ENCODE measurements around the gene PACRG. TPM values are rescaled to one million over a fixed set of nuclear protein-coding genes. Genes with fewer than 3 reads are reported as not detected.

The PACRG gene
- total and polyA plus RNA-seq, 10 of the 15 experiments (the other 5 are each of a cell fraction or from before 2014, with no cell fraction given), result not detected

- no peak for TF ChIP-seq EGR1 (IDR thresholded peaks at IDR 0.05; ENCODE audit: borderline replicate concordance in 1 of 2, low read depth in 2 of 2, low read length in 2 of 2)
- TF ChIP-seq NBN (IDR thresholded peaks at IDR 0.05), result no peak
- no peak for TF ChIP-seq MLLT1 (IDR thresholded peaks at IDR 0.05)
- TF ChIP-seq KAT2A (conservative IDR thresholded peaks at IDR 0.05; ENCODE audit: control insufficient read depth, low read depth, low read length), result no peak
- no peak for TF ChIP-seq TARDBP (IDR thresholded peaks at IDR 0.05; ENCODE audit: borderline replicate concordance)
- no peak overlapping the region for H3K4me3 ChIP-seq
- ChIA-PET POLR2A (no interaction called here), CTCF (no interaction called here), SMC1A (ENCODE audit: uncharacterized antibody, unreplicated experiment) (no interaction called here), RAD21 (ENCODE audit: unreplicated experiment) (no interaction called here)
- H3K27ac ChIP-seq (ENCODE audit: control insufficient read depth, insufficient read depth), result no peak overlapping the region
- no peaks in the 10 kb centered on the region for H3K4me1 ChIP-seq (ENCODE audit: control insufficient read depth, insufficient read depth, low read length)
- H3K79me2 ChIP-seq (ENCODE audit: control insufficient read depth, insufficient read depth, low read length), result no peaks in the 10 kb centered on the region
- no peaks in the 10 kb centered on the region for H4K20me1 ChIP-seq (ENCODE audit: control insufficient read depth, insufficient read depth)
- H3K4me2 ChIP-seq (ENCODE audit: control insufficient read depth, insufficient read depth), result no peak overlapping the region
- H3K36me3 ChIP-seq (ENCODE audit: control insufficient read depth in 2 of 2, insufficient read depth in 2 of 2, low read length in 1 of 2), result no peaks in the 10 kb centered on the region
- no peak overlapping the region for H2AFZ ChIP-seq (ENCODE audit: control insufficient read depth, low read depth, low read length)
- no peak for FAIRE-seq
- DNase-seq (ENCODE audit: low read depth, low spot score), result no peak
- ATAC-seq, result no peak
- BruUV-seq (replicated peaks), result no TSS peak
- intact Hi-C loops (cut with micrococcal nuclease; ENCODE audit: unreplicated experiment), result no loop called here
- in situ Hi-C loops (cut with MboI), result no loop called here
- no peaks in the 10 kb centered on the region for H3K9me3 ChIP-seq (replicated peaks; ENCODE audit: control insufficient read depth, insufficient read depth, low read length)
- WGBS (ENCODE audit: insufficient coverage, insufficient replicate concordance, low lambda C conversion rate, missing lambda C conversion rate), result 29% methylated on average over 3 of the region's 3 CpGs
- H3K27me3 ChIP-seq (replicated peaks in 1 of 2; ENCODE audit: control insufficient read depth in 2 of 2, insufficient read depth in 2 of 2, low read length in 1 of 2), result no peaks in the 10 kb centered on the region
- H3K9ac ChIP-seq (ENCODE audit: control insufficient read depth, insufficient read depth, low read length), result no peak overlapping the region
Measured at GRCh38 chr6:162862462-162862861, 134.7 kb downstream of the PACRG start.

GRCh38 chr6:162862941-162863340 lies 135.2 kb downstream of the PACRG start:
- H3K4me2 ChIP-seq (ENCODE audit: control insufficient read depth, insufficient read depth), result no peak overlapping the region
- H3K27me3 ChIP-seq (replicated peaks in 1 of 2; ENCODE audit: control insufficient read depth in 2 of 2, insufficient read depth in 2 of 2, low read length in 1 of 2), result no peaks in the 10 kb centered on the region
- WGBS (ENCODE audit: insufficient coverage, insufficient replicate concordance, low lambda C conversion rate, missing lambda C conversion rate), result 28% methylated on average over 5 of the region's 5 CpGs
- no peak overlapping the region for H2AFZ ChIP-seq (ENCODE audit: control insufficient read depth, low read depth, low read length)
- no peaks in the 10 kb centered on the region for H3K36me3 ChIP-seq (ENCODE audit: control insufficient read depth in 2 of 2, insufficient read depth in 2 of 2, low read length in 1 of 2)
- no peaks in the 10 kb centered on the region for H4K20me1 ChIP-seq (ENCODE audit: control insufficient read depth, insufficient read depth)
- H3K79me2 ChIP-seq (ENCODE audit: control insufficient read depth, insufficient read depth, low read length), result no peaks in the 10 kb centered on the region
- H3K27ac ChIP-seq (ENCODE audit: control insufficient read depth, insufficient read depth), result no peak overlapping the region
- no peak for DNase-seq (ENCODE audit: low read depth, low spot score)
- FAIRE-seq, result no peak
- in situ Hi-C loops (cut with MboI) (no loop called here), intact Hi-C loops (cut with micrococcal nuclease; ENCODE audit: unreplicated experiment) (no loop called here)
- ChIA-PET SMC1A (ENCODE audit: uncharacterized antibody, unreplicated experiment) (no interaction called here), POLR2A (no interaction called here), RAD21 (ENCODE audit: unreplicated experiment) (no interaction called here), CTCF (no interaction called here)
- no peaks in the 10 kb centered on the region for H3K4me1 ChIP-seq (ENCODE audit: control insufficient read depth, insufficient read depth, low read length)
- H3K4me3 ChIP-seq, result no peak overlapping the region
- no peak overlapping the region for H3K9ac ChIP-seq (ENCODE audit: control insufficient read depth, insufficient read depth, low read length)
- no peak for ATAC-seq
- no TSS peak for BruUV-seq (replicated peaks)
- H3K9me3 ChIP-seq (replicated peaks; ENCODE audit: control insufficient read depth, insufficient read depth, low read length), result no peaks in the 10 kb centered on the region
- TF ChIP-seq MEF2A (IDR thresholded peaks at IDR 0.05; ENCODE audit: insufficient read depth, low read depth, low read length) (no peak), ATF7 (IDR thresholded peaks at IDR 0.05; ENCODE audit: low read depth) (no peak), PAX5 (IDR thresholded peaks at IDR 0.05; ENCODE audit: borderline replicate concordance, low read depth, low read length) (no peak), CBX5 (IDR thresholded peaks at IDR 0.05; ENCODE audit: low read depth) (no peak), E2F4 (IDR thresholded peaks at IDR 0.05; ENCODE audit: low read depth, low read length) (no peak), E2F8 (IDR thresholded peaks at IDR 0.05; ENCODE audit: low read depth, partially characterized antibody) (no peak), ATF3 (IDR thresholded peaks at IDR 0.05; ENCODE audit: borderline replicate concordance, extremely low read depth, low read depth, low read length) (no peak)
